ENCODE data around the gene FAT2.

The FAT2 gene

DNA sequence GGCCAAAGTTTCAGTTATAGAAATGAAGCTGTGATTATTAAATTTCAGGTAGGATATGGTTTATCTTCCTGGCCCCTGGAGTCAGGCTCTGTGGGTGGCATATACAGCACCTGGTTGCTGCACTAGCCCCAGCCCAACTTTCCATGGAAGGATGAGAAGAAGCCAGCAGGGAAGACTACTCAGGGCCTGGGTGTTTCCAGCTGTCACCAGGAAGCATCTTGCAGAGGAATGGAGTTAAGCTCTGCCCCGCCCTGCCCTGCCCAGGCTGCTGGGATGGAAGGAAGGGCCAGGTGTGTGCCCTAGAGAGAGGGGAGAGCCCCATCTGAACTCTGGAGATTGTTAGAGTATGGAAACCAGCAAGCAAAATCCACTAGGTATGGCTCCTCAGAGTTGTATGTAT, 42.8 kb upstream of the FAT2 start:
- Histone ChIP-seq H3K4me3 (ENCODE audit: insufficient read depth in 1 of 2, low read depth in 1 of 2, low read length in 2 of 2) (no peak overlapping the region), H3K4ac (ENCODE audit: low read depth in 1 of 2, low read length in 2 of 2) (no peak overlapping the region), H4K8ac (ENCODE audit: low read length) (no peak overlapping the region), H3K9me3 (ENCODE audit: control insufficient read depth, low read length) (no peaks in the 10 kb centered on the region), H3K4me1 (ENCODE audit: control insufficient read depth, insufficient read depth, low read depth, low read length) (peaks cover 9% of the 10 kb centered on the region), H3K79me1 (replicated peaks; ENCODE audit: low read length, poor library complexity, severe bottlenecking) (no peaks in the 10 kb centered on the region), H2AK5ac (ENCODE audit: low read length, severe bottlenecking) (no peak overlapping the region), H3K36me3 (ENCODE audit: control insufficient read depth in 1 of 2, insufficient read depth in 2 of 2, low read depth in 1 of 2, low read length in 2 of 2) (no peaks in the 10 kb centered on the region), H3K4me2 (ENCODE audit: low read length, poor library complexity, severe bottlenecking) (no peak overlapping the region), H4K91ac (ENCODE audit: low read length) (no peak overlapping the region), H2BK5ac (ENCODE audit: low read depth, low read length, poor library complexity, severe bottlenecking) (no peak overlapping the region), H3K9ac (ENCODE audit: low read length) (no peak overlapping the region), H2BK15ac (ENCODE audit: low read depth, poor library complexity, severe bottlenecking) (no peak overlapping the region), H3K27ac (ENCODE audit: low read length, poor library complexity, severe bottlenecking) (no peak overlapping the region), H3K14ac (ENCODE audit: low read length in 2 of 2) (no peak overlapping the region), H3K27me3 (ENCODE audit: control insufficient read depth in 1 of 2, insufficient read depth in 1 of 2, low read length in 2 of 2) (peaks cover 0 to 44% of the 10 kb centered on the region in 2 experiments), H2BK12ac (ENCODE audit: low read length in 2 of 2) (no peak overlapping the region), H2BK120ac (ENCODE audit: low read depth, low read length) (no peak overlapping the region), H3K23ac (ENCODE audit: low read length in 2 of 2) (no peak overlapping the region), H3K18ac (ENCODE audit: low read depth in 1 of 2, low read length in 2 of 2) (no peak overlapping the region), H2AFZ (ENCODE audit: low read depth, low read length) (no peak overlapping the region)
- DNase-seq = no peak
- 73% methylated on average over 1 of the region's 1 CpG for WGBS

GRCh38 chr5:151632941-151633340, 41.8 kb upstream of the FAT2 start:
- Histone ChIP-seq H3K23ac (ENCODE audit: low read length in 2 of 2) (no peak overlapping the region), H2AFZ (ENCODE audit: low read depth, low read length) (no peak overlapping the region), H2BK15ac (ENCODE audit: low read depth, poor library complexity, severe bottlenecking) (no peak overlapping the region), H2AK5ac (ENCODE audit: low read length, severe bottlenecking) (peak overlapping the region; percentile 36), H3K27me3 (ENCODE audit: control insufficient read depth in 1 of 2, insufficient read depth in 1 of 2, low read length in 2 of 2) (peaks cover 0 to 35% of the 10 kb centered on the region in 2 experiments), H3K4me2 (ENCODE audit: low read length, poor library complexity, severe bottlenecking) (no peak overlapping the region), H3K27ac (ENCODE audit: low read length, poor library complexity, severe bottlenecking) (no peak overlapping the region), H3K18ac (ENCODE audit: low read depth in 1 of 2, low read length in 2 of 2) (no peak overlapping the region), H3K14ac (ENCODE audit: low read length in 2 of 2) (no peak overlapping the region), H3K79me1 (replicated peaks; ENCODE audit: low read length, poor library complexity, severe bottlenecking) (no peaks in the 10 kb centered on the region), H2BK120ac (ENCODE audit: low read depth, low read length) (no peak overlapping the region), H4K91ac (ENCODE audit: low read length) (no peak overlapping the region), H3K36me3 (ENCODE audit: control insufficient read depth in 1 of 2, insufficient read depth in 2 of 2, low read depth in 1 of 2, low read length in 2 of 2) (no peaks in the 10 kb centered on the region), H3K9ac (ENCODE audit: low read length) (no peak overlapping the region), H3K9me3 (ENCODE audit: control insufficient read depth, low read length) (no peaks in the 10 kb centered on the region), H3K4me1 (ENCODE audit: control insufficient read depth, insufficient read depth, low read depth, low read length) (peaks cover 14% of the 10 kb centered on the region), H4K8ac (ENCODE audit: low read length) (no peak overlapping the region), H3K4ac (ENCODE audit: low read depth in 1 of 2, low read length in 2 of 2) (no peak overlapping the region), H2BK5ac (ENCODE audit: low read depth, low read length, poor library complexity, severe bottlenecking) (no peak overlapping the region), H3K4me3 (ENCODE audit: insufficient read depth in 1 of 2, low read depth in 1 of 2, low read length in 2 of 2) (no peak overlapping the region), H2BK12ac (ENCODE audit: low read length in 2 of 2) (no peak overlapping the region)
- WGBS = 92% methylated on average over 8 of the region's 8 CpGs
- DNase-seq = no peak

- Histone ChIP-seq H2AFZ (ENCODE audit: low read depth, low read length) (no peak overlapping the region), H3K9ac (ENCODE audit: low read length) (no peak overlapping the region), H3K4me1 (ENCODE audit: control insufficient read depth, insufficient read depth, low read depth, low read length) (peaks cover 18% of the 10 kb centered on the region), H3K4ac (ENCODE audit: low read depth in 1 of 2, low read length in 2 of 2) (no peak overlapping the region), H2BK120ac (ENCODE audit: low read depth, low read length) (no peak overlapping the region), H4K8ac (ENCODE audit: low read length) (no peak overlapping the region), H4K91ac (ENCODE audit: low read length) (no peak overlapping the region), H2BK15ac (ENCODE audit: low read depth, poor library complexity, severe bottlenecking) (no peak overlapping the region), H3K27ac (ENCODE audit: low read length, poor library complexity, severe bottlenecking) (no peak overlapping the region), H3K4me2 (ENCODE audit: low read length, poor library complexity, severe bottlenecking) (no peak overlapping the region), H2BK5ac (ENCODE audit: low read depth, low read length, poor library complexity, severe bottlenecking) (no peak overlapping the region), H3K14ac (ENCODE audit: low read length in 2 of 2) (no peak overlapping the region), H3K27me3 (ENCODE audit: control insufficient read depth in 1 of 2, insufficient read depth in 1 of 2, low read length in 2 of 2) (peaks cover 0 to 31% of the 10 kb centered on the region in 2 experiments), H3K36me3 (ENCODE audit: control insufficient read depth in 1 of 2, insufficient read depth in 2 of 2, low read depth in 1 of 2, low read length in 2 of 2) (no peaks in the 10 kb centered on the region), H3K18ac (ENCODE audit: low read depth in 1 of 2, low read length in 2 of 2) (no peak overlapping the region), H2AK5ac (ENCODE audit: low read length, severe bottlenecking) (no peak overlapping the region), H3K4me3 (ENCODE audit: insufficient read depth in 1 of 2, low read depth in 1 of 2, low read length in 2 of 2) (no peak overlapping the region), H3K23ac (ENCODE audit: low read length in 2 of 2) (no peak overlapping the region), H2BK12ac (ENCODE audit: low read length in 2 of 2) (no peak overlapping the region), H3K79me1 (replicated peaks; ENCODE audit: low read length, poor library complexity, severe bottlenecking) (no peaks in the 10 kb centered on the region), H3K9me3 (ENCODE audit: control insufficient read depth, low read length) (no peaks in the 10 kb centered on the region)
- 90% methylated on average over 15 of the region's 15 CpGs for WGBS
- no peak for DNase-seq
These were observed 41.4 kb upstream of the FAT2 start for GRCh38 chr5:151632524-151632923.

GRCh38 chr5:151631941-151632340, 40.8 kb upstream of the FAT2 start:
- DNase-seq = no peak
- Histone ChIP-seq H3K4me3 (ENCODE audit: insufficient read depth in 1 of 2, low read depth in 1 of 2, low read length in 2 of 2) (no peak overlapping the region), H2BK5ac (ENCODE audit: low read depth, low read length, poor library complexity, severe bottlenecking) (no peak overlapping the region), H2BK15ac (ENCODE audit: low read depth, poor library complexity, severe bottlenecking) (no peak overlapping the region), H2BK120ac (ENCODE audit: low read depth, low read length) (no peak overlapping the region), H3K27me3 (ENCODE audit: control insufficient read depth in 1 of 2, insufficient read depth in 1 of 2, low read length in 2 of 2) (peaks cover 0 to 27% of the 10 kb centered on the region in 2 experiments), H2AFZ (ENCODE audit: low read depth, low read length) (no peak overlapping the region), H2BK12ac (ENCODE audit: low read length in 2 of 2) (no peak overlapping the region), H3K4ac (ENCODE audit: low read depth in 1 of 2, low read length in 2 of 2) (no peak overlapping the region), H3K23ac (ENCODE audit: low read length in 2 of 2) (no peak overlapping the region), H3K9ac (ENCODE audit: low read length) (no peak overlapping the region), H4K91ac (ENCODE audit: low read length) (no peak overlapping the region), H3K4me2 (ENCODE audit: low read length, poor library complexity, severe bottlenecking) (no peak overlapping the region), H3K27ac (ENCODE audit: low read length, poor library complexity, severe bottlenecking) (no peak overlapping the region), H4K8ac (ENCODE audit: low read length) (no peak overlapping the region), H3K36me3 (ENCODE audit: control insufficient read depth in 1 of 2, insufficient read depth in 2 of 2, low read depth in 1 of 2, low read length in 2 of 2) (no peaks in the 10 kb centered on the region), H3K79me1 (replicated peaks; ENCODE audit: low read length, poor library complexity, severe bottlenecking) (no peaks in the 10 kb centered on the region), H3K9me3 (ENCODE audit: control insufficient read depth, low read length) (no peaks in the 10 kb centered on the region), H3K4me1 (ENCODE audit: control insufficient read depth, insufficient read depth, low read depth, low read length) (peaks cover 20% of the 10 kb centered on the region), H3K18ac (ENCODE audit: low read depth in 1 of 2, low read length in 2 of 2) (no peak overlapping the region), H2AK5ac (ENCODE audit: low read length, severe bottlenecking) (no peak overlapping the region), H3K14ac (ENCODE audit: low read length in 2 of 2) (no peak overlapping the region)
- WGBS = 93% methylated on average over 5 of the region's 5 CpGs
